A549 treated with GW870086 at 1 μM for 4 hours (cell line): ENCODE results near the gene CSNK2A3. TPM values are rescaled to one million over a fixed set of nuclear protein-coding genes. Genes with fewer than 3 reads are reported as not detected.

Experiments
- total RNA-seq: library from RNA; stranded (reverse); fragments of 200-300 nt; extraction: Qiagen RNA extraction; gene quantifications from 5 replicates; pipeline ENCODE4 v1.2.3, GENCODE V29; 2022; ENCODE audit warnings: low read depth

The CSNK2A3 gene
- 1.7 to 2.3 TPM (median 1.8 TPM) in 5 replicates for total RNA-seq

DNA sequence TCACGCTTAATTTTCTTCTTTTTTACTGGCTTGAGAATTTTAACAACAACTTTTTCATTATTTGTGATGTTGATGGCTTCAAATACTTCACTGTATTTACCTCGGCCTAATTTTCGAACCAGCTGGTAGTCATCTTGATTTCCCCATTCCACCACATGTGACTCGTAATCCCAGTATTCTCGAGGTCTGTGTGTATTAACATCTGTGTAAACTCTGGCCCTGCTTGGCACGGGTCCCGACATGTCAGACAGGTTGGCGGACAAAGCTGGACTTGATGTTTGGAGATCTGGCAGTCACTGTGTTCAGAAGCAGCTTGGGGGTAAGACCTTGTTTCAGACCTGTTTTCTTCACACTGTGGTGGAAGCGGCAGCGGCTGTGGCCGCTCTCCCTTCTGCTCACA lies at the start of gene CSNK2A3:
Gene CSNK2A3, minus strand, starts transcription at position 373 of the 400 bp plus-strand sequence. Its CDS starts 131 bp downstream, at position 242.

